HT1080 (cell line): ENCODE measurements around the gene KCNN3. TPM values are rescaled to one million over a fixed set of nuclear protein-coding genes. Genes with fewer than 3 reads are reported as not detected.
"Not testable (repeated sequence)": the region's sequence is repeated elsewhere in the genome, so short reads cannot be mapped to it uniquely, and the experiment has no call there.

Source experiments
- DNase-seq: peaks from one replicate; pipeline ENCODE4 v3.0.0-alpha.2; 2015; ENCODE audit warnings: low read depth
- total RNA-seq: library from RNA; depleted of rRNA; stranded (reverse); fragments of >200 nt; shearing (Covaris generic); gene quantifications from 2 replicates; pipeline ENCODE4 v1.2.3, GENCODE V29; 2014

KCNN3 gene
- total RNA-seq, 1 experiment from 2014 or later: 0.34 TPM

- DNase-seq: no peak
These were observed 155.9 kb downstream of the KCNN3 start for GRCh38 chr1:154714052-154714623.

GRCh38 chr1:154713005-154713404, 157.1 kb downstream of the KCNN3 start:
- DNase-seq: no peak

- DNase-seq: no peak
These were observed 157.8 kb downstream of the KCNN3 start for GRCh38 chr1:154712166-154712810.

GRCh38 chr1:154711416-154711815, 158.7 kb downstream of the KCNN3 start:
- no peak for DNase-seq

- DNase-seq: no peak
These were observed 160.0 kb downstream of the KCNN3 start for GRCh38 chr1:154710106-154710505.

GRCh38 chr1:154707901-154708463, 162.1 kb downstream of the KCNN3 start:
- peak; percentile 25 for DNase-seq

GRCh38 chr1:154706851-154707250, 163.2 kb downstream of the KCNN3 start:
- no peak for DNase-seq

GRCh38 chr1:154705544-154705943, 164.5 kb downstream of the KCNN3 start:
- DNase-seq: no peak

GRCh38 chr1:154703170-154703569, 166.9 kb downstream of the KCNN3 start:
- DNase-seq: no peak

GRCh38 chr1:154698320-154699096, 171.6 kb downstream of the KCNN3 start:
- no peak for DNase-seq

- peak; percentile 78 for DNase-seq
These were observed 172.4 kb downstream of the KCNN3 start for GRCh38 chr1:154697710-154698109.

GRCh38 chr1:154696456-154696855, 173.6 kb downstream of the KCNN3 start:
- DNase-seq: no peak

- no peak for DNase-seq
These were observed 174.1 kb downstream of the KCNN3 start for GRCh38 chr1:154695985-154696384.

GRCh38 chr1:154694995-154695394, 175.1 kb downstream of the KCNN3 start:
- no peak for DNase-seq

- no peak for DNase-seq
These were observed 181.0 kb downstream of the KCNN3 start for GRCh38 chr1:154689083-154689482.

- no peak for DNase-seq
These were observed 183.6 kb downstream of the KCNN3 start for GRCh38 chr1:154686507-154686906.

- no peak for DNase-seq
These were observed 186.3 kb downstream of the KCNN3 start for GRCh38 chr1:154683820-154684219.

- DNase-seq: no peak
These were observed 187.8 kb downstream of the KCNN3 start for GRCh38 chr1:154682254-154682653.

GRCh38 chr1:154677844-154678243, 192.2 kb downstream of the KCNN3 start:
- not testable (repeated sequence) for DNase-seq

GRCh38 chr1:154676847-154677246, 193.2 kb downstream of the KCNN3 start:
- DNase-seq: not testable (repeated sequence)

GRCh38 chr1:154674456-154674855, 195.6 kb downstream of the KCNN3 start:
- DNase-seq: not testable (repeated sequence)

- DNase-seq: not testable (repeated sequence)
These were observed 197.8 kb downstream of the KCNN3 start for GRCh38 chr1:154672245-154672644.
